ENCODE results near the gene PFDN2.

DNA sequence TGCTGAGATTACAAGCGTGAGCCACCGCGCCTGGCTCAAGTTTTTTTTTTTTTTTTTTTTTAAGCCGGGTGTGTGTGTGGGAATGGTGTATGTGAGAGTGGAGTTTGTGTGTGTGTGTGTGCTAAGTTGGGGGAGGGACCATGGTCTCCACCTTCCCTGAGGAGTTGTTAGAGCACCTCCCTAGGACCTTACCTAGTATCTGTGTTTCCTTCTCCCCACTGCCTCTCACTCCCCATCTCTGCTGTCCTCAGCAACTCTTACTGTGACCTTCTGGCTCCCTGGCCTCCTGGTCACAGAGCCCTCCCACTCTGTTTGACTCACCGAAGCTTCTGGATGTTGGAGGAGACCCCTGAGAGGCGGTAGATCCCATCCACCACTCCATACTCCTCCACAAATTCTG, 58.5 kb downstream of the PFDN2 start:
- no peak for TF ChIP-seq POLR2A (IDR thresholded peaks at IDR 0.05)
- TF ChIP-seq, protein P1, sequence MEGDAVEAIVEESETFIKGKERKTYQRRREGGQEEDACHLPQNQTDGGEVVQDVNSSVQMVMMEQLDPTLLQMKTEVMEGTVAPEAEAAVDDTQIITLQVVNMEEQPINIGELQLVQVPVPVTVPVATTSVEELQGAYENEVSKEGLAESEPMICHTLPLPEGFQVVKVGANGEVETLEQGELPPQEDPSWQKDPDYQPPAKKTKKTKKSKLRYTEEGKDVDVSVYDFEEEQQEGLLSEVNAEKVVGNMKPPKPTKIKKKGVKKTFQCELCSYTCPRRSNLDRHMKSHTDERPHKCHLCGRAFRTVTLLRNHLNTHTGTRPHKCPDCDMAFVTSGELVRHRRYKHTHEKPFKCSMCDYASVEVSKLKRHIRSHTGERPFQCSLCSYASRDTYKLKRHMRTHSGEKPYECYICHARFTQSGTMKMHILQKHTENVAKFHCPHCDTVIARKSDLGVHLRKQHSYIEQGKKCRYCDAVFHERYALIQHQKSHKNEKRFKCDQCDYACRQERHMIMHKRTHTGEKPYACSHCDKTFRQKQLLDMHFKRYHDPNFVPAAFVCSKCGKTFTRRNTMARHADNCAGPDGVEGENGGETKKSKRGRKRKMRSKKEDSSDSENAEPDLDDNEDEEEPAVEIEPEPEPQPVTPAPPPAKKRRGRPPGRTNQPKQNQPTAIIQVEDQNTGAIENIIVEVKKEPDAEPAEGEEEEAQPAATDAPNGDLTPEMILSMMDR (IDR thresholded peaks at IDR 0.05) = no peak

Data from adrenal gland (tissue), 5 donors.